ENCODE measurements around the gene UBE2J2. TPM values are rescaled to one million over a fixed set of nuclear protein-coding genes. Genes with fewer than 3 reads are reported as not detected.
A peak's percentile ranks its signal among the peaks of the same experiment; 100 is the strongest.

UBE2J2 gene
- total and polyA plus RNA-seq, 2 of the 13 experiments (the other 11 are each of a cell fraction or from before 2014, with no cell fraction given) = 25.4 to 29.4 TPM

- TF ChIP-seq ZFP91 (CRISPR knock-in tag; IDR thresholded peaks at IDR 0.05; ENCODE audit: borderline replicate concordance) (peak; percentile 85; the same call in 1 of the 2 replicates), CAMTA2 (CRISPR knock-in tag; IDR thresholded peaks at IDR 0.05; ENCODE audit: borderline replicate concordance) (no peak), FOXA3 (CRISPR knock-in tag; IDR thresholded peaks at IDR 0.05) (no peak), ELK4 (CRISPR knock-in tag; IDR thresholded peaks at IDR 0.05; ENCODE audit: borderline replicate concordance) (no peak), ZXDC (CRISPR knock-in tag; IDR thresholded peaks at IDR 0.05) (peak; percentile 80; the same call in 1 of the 2 replicates), ZNF121 (CRISPR knock-in tag; IDR thresholded peaks at IDR 0.05) (peak; percentile 10; the same call in 1 of the 2 replicates), ZNF646 (CRISPR knock-in tag; IDR thresholded peaks at IDR 0.05) (0 out of 2 replicates have a peak, but pooled peaks have one; percentile 10), HNRNPLL (IDR thresholded peaks at IDR 0.05; ENCODE audit: low read depth, low read length, poor library complexity, severe bottlenecking) (no peak), MZF1 (CRISPR knock-in tag; IDR thresholded peaks at IDR 0.05; ENCODE audit: borderline replicate concordance) (no peak), KLF13 (CRISPR knock-in tag; IDR thresholded peaks at IDR 0.05) (no peak), SP1 (IDR thresholded peaks at IDR 0.05) (no peak), SP1 (CRISPR knock-in tag; IDR thresholded peaks at IDR 0.05) (no peak), ZNF34 (CRISPR knock-in tag; IDR thresholded peaks at IDR 0.05; ENCODE audit: borderline replicate concordance) (no peak), KDM5A (IDR thresholded peaks at IDR 0.05; ENCODE audit: borderline replicate concordance, low read length) (no peak), ZNF3 (CRISPR knock-in tag; IDR thresholded peaks at IDR 0.05) (no peak), ZNF768 (CRISPR knock-in tag; IDR thresholded peaks at IDR 0.05) (no peak), SCMH1 (CRISPR knock-in tag; IDR thresholded peaks at IDR 0.05; ENCODE audit: borderline replicate concordance) (no peak), ZSCAN25 (CRISPR knock-in tag; IDR thresholded peaks at IDR 0.05) (peak; percentile 70; the same call in 1 of the 2 replicates)
Observed at GRCh38 chr1:1306661-1307260, 33.1 kb upstream of the UBE2J2 start (continued).

Data from HepG2 (cell line).